HG02678 (cell line): ENCODE measurements around the gene CDH13.

ENCODE experiments used
- ATAC-seq: cut with Tn5 transposase; IDR thresholded peaks from one replicate; pipeline ENCODE4 v1.9.1; 2021; ENCODE audit warnings: mild to moderate bottlenecking, moderate library complexity; ENCODE audit not compliant: unreplicated experiment

CDH13 gene

GRCh38 chr16:82682767-82683166, 56.0 kb downstream of the CDH13 start:
- ATAC-seq: no peak

GRCh38 chr16:82684256-82684655, 57.5 kb downstream of the CDH13 start:
- ATAC-seq: no peak

- ATAC-seq: no peak
Observed at GRCh38 chr16:82685526-82685925, 58.8 kb downstream of the CDH13 start.

- ATAC-seq: no peak
Observed at GRCh38 chr16:82694239-82694874, 67.6 kb downstream of the CDH13 start.

- no peak for ATAC-seq
Observed at GRCh38 chr16:82695806-82696205, 69.0 kb downstream of the CDH13 start.

- ATAC-seq: no peak
Observed at GRCh38 chr16:82699260-82699659, 72.5 kb downstream of the CDH13 start.

GRCh38 chr16:82699711-82700495, 73.1 kb downstream of the CDH13 start:
- ATAC-seq: no peak

GRCh38 chr16:82700541-82701235, 73.9 kb downstream of the CDH13 start:
- ATAC-seq: no peak

GRCh38 chr16:82701442-82701955, 74.7 kb downstream of the CDH13 start:
- no peak for ATAC-seq

GRCh38 chr16:82703161-82703560, 76.4 kb downstream of the CDH13 start:
- no peak for ATAC-seq

- ATAC-seq: no peak
Observed at GRCh38 chr16:82703871-82704768, 77.4 kb downstream of the CDH13 start.

GRCh38 chr16:82709987-82710386, 83.2 kb downstream of the CDH13 start:
- ATAC-seq: no peak

GRCh38 chr16:82713778-82714177, 87.0 kb downstream of the CDH13 start:
- ATAC-seq: no peak

GRCh38 chr16:82715160-82715559, 88.4 kb downstream of the CDH13 start:
- no peak for ATAC-seq

GRCh38 chr16:82715833-82716232, 89.1 kb downstream of the CDH13 start:
- ATAC-seq: no peak

GRCh38 chr16:82716361-82716855, 89.6 kb downstream of the CDH13 start:
- ATAC-seq: no peak

- ATAC-seq: no peak
Observed at GRCh38 chr16:82720414-82720813, 93.6 kb downstream of the CDH13 start.

GRCh38 chr16:82726306-82726705, 99.5 kb downstream of the CDH13 start:
- ATAC-seq: no peak

GRCh38 chr16:82728901-82729300, 102.1 kb downstream of the CDH13 start:
- no peak for ATAC-seq

- no peak for ATAC-seq
Observed at GRCh38 chr16:82730901-82731300, 104.1 kb downstream of the CDH13 start.
